IMR-90 (cell line): ENCODE data around the gene CCDC170. TPM values are rescaled to one million over a fixed set of nuclear protein-coding genes. Genes with fewer than 3 reads are reported as not detected.

Experiments
- ATAC-seq: fragments of 200-7000 bp; cut with Tn5 transposase; 2 replicates; pipeline ENCODE4 v1.9.1; 2020; ENCODE audit warnings: low read depth, mild to moderate bottlenecking, moderate library complexity
- BruUV-seq: library from RNA; stranded (reverse); fragments of 400-500 nt; replicated peaks from 2 replicates; lab custom pipeline; 2021; lab: Mats Ljungman, UMichigan
- CTCF ChIA-PET: fragments of 300-600 bp; formaldehyde crosslinking; extraction: SDS; loops from one replicate; lab custom pipeline; 2021; ENCODE audit warnings: antibody characterized with exemption; lab: Yijun Ruan, JAX
- POLR2A ChIA-PET: fragments of 300-600 bp; sonication (Branson Sonifier 250); formaldehyde crosslinking; loops from one replicate; lab custom pipeline; 2022; ENCODE audit warnings: antibody characterized with exemption; ENCODE audit not compliant: unreplicated experiment; lab: Charles Lee
- DNase-seq: peaks from one replicate; pipeline ENCODE4 v3.0.0; 2013
- H2AFZ ChIP-seq: replicated peaks from 2 replicates; pipeline ENCODE3; 2013; ENCODE audit warnings: low read length, mild to moderate bottlenecking; ENCODE audit not compliant: poor library complexity
- H2AK5ac ChIP-seq: 2 replicates; pipeline ENCODE4 v1.6.1; 2013; ENCODE audit warnings: low read depth, low read length, inconsistent platforms
- H2AK9ac ChIP-seq: replicated peaks from 2 replicates; pipeline ENCODE3; 2013; ENCODE audit warnings: mild to moderate bottlenecking, low read depth, low read length, moderate library complexity; ENCODE audit not compliant: poor library complexity
- H2BK120ac ChIP-seq: 2 replicates; pipeline ENCODE4 v1.6.1; 2013; ENCODE audit warnings: low read depth, low read length, inconsistent platforms
- H2BK15ac ChIP-seq: 3 replicates; pipeline ENCODE4 v1.6.1; 2013; ENCODE audit warnings: low read depth, low read length, inconsistent platforms
- H2BK20ac ChIP-seq: 2 replicates; pipeline ENCODE4 v1.6.1; 2013; ENCODE audit warnings: low read depth, mild to moderate bottlenecking, inconsistent platforms, low read length, moderate library complexity
- H2BK5ac ChIP-seq: 2 replicates; pipeline ENCODE4 v1.6.1; 2013; ENCODE audit warnings: mild to moderate bottlenecking, low read depth, low read length, inconsistent platforms; ENCODE audit not compliant: poor library complexity, severe bottlenecking
- H3K14ac ChIP-seq: replicated peaks from 2 replicates; pipeline ENCODE4 v1.6.1; 2013; ENCODE audit warnings: low read depth, low read length, inconsistent platforms
- H3K18ac ChIP-seq: 2 replicates; pipeline ENCODE4 v1.6.1; 2013; ENCODE audit warnings: low read depth, low read length, control low read depth
- H3K23ac ChIP-seq: 2 replicates; pipeline ENCODE4 v1.6.1; 2013; ENCODE audit warnings: low read depth, low read length, inconsistent platforms
- H3K27ac ChIP-seq: 2 replicates; pipeline ENCODE4 v1.5.1; 2013; ENCODE audit warnings: mild to moderate bottlenecking, control low read depth, low read length; ENCODE audit not compliant: insufficient read depth
- H3K27me3 ChIP-seq: 2 replicates; pipeline ENCODE4 v1.6.1; 2013; ENCODE audit warnings: low read length; ENCODE audit not compliant: control insufficient read depth, insufficient read depth
- H3K36me3 ChIP-seq: 2 replicates; pipeline ENCODE4 v1.6.1; 2013; ENCODE audit warnings: low read length, mixed read lengths; ENCODE audit not compliant: control insufficient read depth, insufficient read depth
- H3K4ac ChIP-seq: 2 replicates; pipeline ENCODE4 v1.6.1; 2013; ENCODE audit warnings: low read depth, low read length, inconsistent platforms
- H3K4me1 ChIP-seq: 2 replicates; pipeline ENCODE4 v1.6.1; 2013; ENCODE audit warnings: low read length, mixed read lengths; ENCODE audit not compliant: control insufficient read depth, insufficient read depth
- H3K4me2 ChIP-seq: 2 replicates; pipeline ENCODE4 v1.6.1; 2013; ENCODE audit warnings: low read depth, mild to moderate bottlenecking, control low read depth, low read length, moderate library complexity
- H3K4me3 ChIP-seq: 2 replicates; pipeline ENCODE4 v1.5.1; 2013; ENCODE audit warnings: low read depth, mild to moderate bottlenecking, control low read depth, low read length, moderate library complexity; ENCODE audit not compliant: insufficient read depth
- H3K56ac ChIP-seq: 2 replicates; pipeline ENCODE4 v1.6.1; 2013; ENCODE audit warnings: low read length, inconsistent platforms; ENCODE audit not compliant: insufficient read depth; ENCODE audit errors: extremely low read depth
- H3K79me1 ChIP-seq, 2 experiments: 2 replicates each; pipeline ENCODE4 v1.6.1; 2013; ENCODE audit warnings: low read length in 2 of 2, inconsistent platforms in 1 of 2, low read depth in 1 of 2
- H3K9ac ChIP-seq: 2 replicates; pipeline ENCODE4 v1.6.1; 2013; ENCODE audit warnings: low read depth, low read length, control low read depth
- H3K9me1 ChIP-seq: 2 replicates; pipeline ENCODE4 v1.6.1; 2013; ENCODE audit warnings: low read length, inconsistent platforms; ENCODE audit not compliant: insufficient read depth
- H3K9me3 ChIP-seq: 2 replicates; pipeline ENCODE4 v1.6.1; 2013; ENCODE audit warnings: low read length; ENCODE audit not compliant: control insufficient read depth, insufficient read depth
- H4K20me1 ChIP-seq: 2 replicates; pipeline ENCODE4 v1.6.1; 2013; ENCODE audit warnings: low read length, inconsistent platforms; ENCODE audit not compliant: insufficient read depth
- H4K5ac ChIP-seq: 2 replicates; pipeline ENCODE4 v1.6.1; 2013; ENCODE audit warnings: mild to moderate bottlenecking, low read depth, low read length, control low read depth
- H4K8ac ChIP-seq, 2 experiments: 2 replicates each; pipeline ENCODE4 v1.6.1; 2013; ENCODE audit warnings: low read depth in 2 of 2, low read length in 2 of 2, control low read depth in 1 of 2, inconsistent platforms in 1 of 2
- H4K91ac ChIP-seq: 2 replicates; pipeline ENCODE4 v1.6.1; 2013; ENCODE audit warnings: low read depth, low read length, inconsistent platforms; ENCODE audit not compliant: insufficient read depth
- BHLHE40 ChIP-seq: fragments of 150-350 bp; IDR thresholded peaks from 2 replicates; pipeline ENCODE4 v1.6.1; 2016; ENCODE audit warnings: mild to moderate bottlenecking, low read depth, low read length
- CEBPB ChIP-seq: IDR thresholded peaks from 2 replicates; pipeline ENCODE4 v1.6.1; 2012; ENCODE audit warnings: low read depth, low read length, improper control_type of control experiment
- MAZ ChIP-seq: IDR thresholded peaks from 2 replicates; pipeline ENCODE4 v1.6.1; 2012; ENCODE audit warnings: low read depth, mild to moderate bottlenecking, low read length, improper control_type of control experiment, moderate library complexity, borderline replicate concordance
- NFE2L2 ChIP-seq: fragments of 150-350 bp; IDR thresholded peaks from 2 replicates; pipeline ENCODE4 v1.6.1; 2016; ENCODE audit warnings: low read depth, mild to moderate bottlenecking, low read length
- WGBS, 2 experiments: methylation state at CpG; one replicate each; pipeline versions ENCODE4 v1.1.5 to v1.1.7; 2013; ENCODE audit warnings: missing lambda C conversion rate in 2 of 2; ENCODE audit not compliant: insufficient read length in 1 of 2; ENCODE audit errors: extremely low coverage in 2 of 2; 5-methylcytosine and 5-hydroxymethylcytosine counted together
- dilution Hi-C: fragments of 300-500 bp; cut with HindIII; formaldehyde crosslinking; loops from one replicate; pipeline ENCODE4 v1.14.3; 2018; ENCODE audit warnings: low sequenced_read_pairs; ENCODE audit not compliant: unreplicated experiment
- in situ Hi-C: fragments of 300-500 bp; cut with MboI; formaldehyde crosslinking; loops from 3 replicates; pipeline ENCODE4 v1.14.3; 2019; ENCODE audit warnings: low sequenced_read_pairs, inconsistent platforms, mixed read lengths
- intact Hi-C: fragments of 100-400 bp; cut with micrococcal nuclease; formaldehyde crosslinking; loops from 2 replicates; pipeline ENCODE4 v1.10.0; 2022
- polyA plus RNA-seq, 3 experiments: library from polyadenylated mRNA; depleted of rRNA; stranded (reverse); fragments of >200 nt; gene quantifications; 2 replicates each; pipeline ENCODE4 v1.2.3, GENCODE V29; 2012; ENCODE audit warnings: low replicate concordance in 1 of 3
- total RNA-seq: library from RNA; depleted of rRNA; stranded (reverse); fragments of >200 nt; gene quantifications from 2 replicates; pipeline ENCODE4 v1.2.3, GENCODE V29; 2012
- TF ChIP-seq, protein P1 (sequence below): fragments of 150-350 bp; IDR thresholded peaks from 2 replicates; pipeline ENCODE4 v1.6.1; 2016; ENCODE audit warnings: low read depth, mild to moderate bottlenecking, low read length, moderate library complexity, borderline replicate concordance

The CCDC170 gene
- total and polyA plus RNA-seq, 2 of the 4 experiments (the other 2 are of a cell fraction) = 0.12 to 0.54 TPM

DNA sequence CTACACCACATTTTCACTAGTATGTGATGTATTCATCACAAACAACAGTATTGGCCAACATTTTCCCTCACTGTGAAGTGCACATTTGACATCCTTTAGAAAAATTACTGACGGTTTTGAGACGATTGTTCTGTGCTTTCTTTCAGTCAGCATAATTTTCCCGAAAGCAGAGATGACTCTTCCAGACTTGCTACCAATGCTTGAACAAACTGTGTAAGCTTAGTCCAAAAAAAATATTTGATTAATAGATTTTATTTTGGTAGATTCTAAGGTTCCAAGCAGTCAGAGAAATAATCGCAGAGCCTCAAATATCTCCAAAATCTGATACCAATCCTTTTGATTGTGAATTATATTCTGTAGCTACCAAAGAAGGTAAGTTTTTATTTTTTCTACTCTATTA, 162.6 kb downstream of the CCDC170 start:
- H2BK5ac ChIP-seq = no peak overlapping the region
- no peak overlapping the region for H3K27ac ChIP-seq
- H2BK15ac ChIP-seq = no peak overlapping the region
- no peak overlapping the region for H2AFZ ChIP-seq
- ChIA-PET POLR2A (no interaction called here), CTCF (interaction anchor here (1.5 kb wide), 1 partner anchor 8 kb away, joined by 3 read pairs; no protein-coding TSS in a partner anchor)
- H3K27me3 ChIP-seq = no peaks in the 10 kb centered on the region
- WGBS, 2 experiments = no CpG with 5 or more reads among the region's 4 CpGs
- H3K14ac ChIP-seq = no peak overlapping the region
- no peak overlapping the region for H2AK9ac ChIP-seq
- no peak overlapping the region for H4K8ac ChIP-seq
- no peaks in the 10 kb centered on the region for H4K20me1 ChIP-seq
- no peak overlapping the region for H3K4ac ChIP-seq
- no peaks in the 10 kb centered on the region for H3K9me1 ChIP-seq
- H3K9me3 ChIP-seq = no peaks in the 10 kb centered on the region
- no peaks in the 10 kb centered on the region for H3K4me1 ChIP-seq
- H2BK20ac ChIP-seq = no peak overlapping the region
- in situ Hi-C loops = no loop called here
- no TSS peak for BruUV-seq
- no peak overlapping the region for H3K4me3 ChIP-seq
- H3K18ac ChIP-seq = no peak overlapping the region
- no peaks in the 10 kb centered on the region for H3K79me1 ChIP-seq
- no peak overlapping the region for H2BK120ac ChIP-seq
- no peak overlapping the region for H3K23ac ChIP-seq
- H3K36me3 ChIP-seq = no peaks in the 10 kb centered on the region
- H3K9ac ChIP-seq = no peak overlapping the region
- dilution Hi-C loops = no loop called here
- no peak overlapping the region for H3K4me2 ChIP-seq
- H4K5ac ChIP-seq = no peak overlapping the region
- H2AK5ac ChIP-seq = no peak overlapping the region
- DNase-seq = no peak
- intact Hi-C loops = no loop called here
- H4K91ac ChIP-seq = no peak overlapping the region
- no peak overlapping the region for H3K56ac ChIP-seq
- no peak for ATAC-seq
- TF ChIP-seq BHLHE40 = no peak
- no peak for TF ChIP-seq CEBPB
- TF ChIP-seq MAZ = no peak
- TF ChIP-seq NFE2L2 = no peak
- TF ChIP-seq, protein P1, sequence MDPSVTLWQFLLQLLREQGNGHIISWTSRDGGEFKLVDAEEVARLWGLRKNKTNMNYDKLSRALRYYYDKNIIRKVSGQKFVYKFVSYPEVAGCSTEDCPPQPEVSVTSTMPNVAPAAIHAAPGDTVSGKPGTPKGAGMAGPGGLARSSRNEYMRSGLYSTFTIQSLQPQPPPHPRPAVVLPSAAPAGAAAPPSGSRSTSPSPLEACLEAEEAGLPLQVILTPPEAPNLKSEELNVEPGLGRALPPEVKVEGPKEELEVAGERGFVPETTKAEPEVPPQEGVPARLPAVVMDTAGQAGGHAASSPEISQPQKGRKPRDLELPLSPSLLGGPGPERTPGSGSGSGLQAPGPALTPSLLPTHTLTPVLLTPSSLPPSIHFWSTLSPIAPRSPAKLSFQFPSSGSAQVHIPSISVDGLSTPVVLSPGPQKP = no peak
